HG02610 (cell line): Measurements from ENCODE around the gene GLTP.
"Not testable (repeated sequence)": the region's sequence is repeated elsewhere in the genome, so short reads cannot be mapped to it uniquely, and the experiment has no call there.

Experiments
- ATAC-seq: cut with Tn5 transposase; IDR thresholded peaks from one replicate; pipeline ENCODE4 v1.9.1; 2021; ENCODE audit warnings: mild to moderate bottlenecking, moderate library complexity; ENCODE audit not compliant: unreplicated experiment

Gene GLTP

GRCh38 chr12:109905301-109905700, 25.0 kb upstream of the GLTP start:
- ATAC-seq = no peak

- no peak for ATAC-seq
Measured at GRCh38 chr12:109902891-109903418, 22.6 kb upstream of the GLTP start.

- peak; percentile 19 for ATAC-seq
Measured at GRCh38 chr12:109900752-109901580, 20.6 kb upstream of the GLTP start.

GRCh38 chr12:109899783-109900751, 19.7 kb upstream of the GLTP start, which contains the start of gene TCHP:
Gene TCHP, plus strand, starts transcription at chr12:109900274. Its CDS starts 2,753 bp downstream, at chr12:109903027.
- peak; percentile 54 for ATAC-seq

GRCh38 chr12:109899345-109899744, 19.0 kb upstream of the GLTP start:
- ATAC-seq = not testable (repeated sequence)

- no peak for ATAC-seq
Measured at GRCh38 chr12:109897029-109897428, 16.7 kb upstream of the GLTP start.

- ATAC-seq = no peak
Measured at GRCh38 chr12:109896188-109896587, 15.8 kb upstream of the GLTP start.

- ATAC-seq = no peak
Measured at GRCh38 chr12:109894939-109895338, 14.6 kb upstream of the GLTP start.

- no peak for ATAC-seq
Measured at GRCh38 chr12:109893261-109893995, 13.1 kb upstream of the GLTP start.

- ATAC-seq = peak; percentile 58
Measured at GRCh38 chr12:109892748-109893147, 12.4 kb upstream of the GLTP start.

- ATAC-seq = no peak
Measured at GRCh38 chr12:109892165-109892715, 11.9 kb upstream of the GLTP start.

GRCh38 chr12:109891731-109892130, 11.4 kb upstream of the GLTP start:
- ATAC-seq = not testable (repeated sequence)

- no peak for ATAC-seq
Measured at GRCh38 chr12:109890620-109891170, 10.4 kb upstream of the GLTP start.

GRCh38 chr12:109888179-109889020, 8.1 kb upstream of the GLTP start:
- ATAC-seq = no peak

GRCh38 chr12:109885616-109886015, 5.3 kb upstream of the GLTP start:
- no peak for ATAC-seq

- no peak for ATAC-seq
Measured at GRCh38 chr12:109883461-109883860, 3.1 kb upstream of the GLTP start.

GRCh38 chr12:109881752-109882151, 1.4 kb upstream of the GLTP start:
- no peak for ATAC-seq

- ATAC-seq = no peak
Measured at GRCh38 chr12:109880938-109881337, 597 bp upstream of the GLTP start.
